Esophagus muscularis mucosa (tissue), 4 donors: ENCODE measurements around the gene MANSC1. TPM values are rescaled to one million over a fixed set of nuclear protein-coding genes. Genes with fewer than 3 reads are reported as not detected.

Source experiments
- DNase-seq: peaks from one replicate; pipeline ENCODE4 v3.0.0-alpha.2; 2017; ENCODE audit errors: extremely low spot score
- H3K27ac ChIP-seq, 4 donors: fragments of 200-600 bp; sonication (generic); replicated peaks in 1 of 4; 1 replicate in 3 of 4; 2 replicates in 1 of 4; pipeline ENCODE4 v1.5.1; 2016 to 2019; ENCODE audit warnings: mild to moderate bottlenecking in 1 of 4
- H3K27me3 ChIP-seq, 4 donors: fragments of 200-600 bp; sonication (generic); one replicate each; pipeline versions ENCODE4 v1.5.1 to v1.6.0; 2016 to 2019
- H3K36me3 ChIP-seq, 4 donors: fragments of 200-600 bp; sonication (generic); one replicate each; pipeline ENCODE4 v1.5.1; 2016 to 2019
- H3K4me1 ChIP-seq, 4 donors: fragments of 200-600 bp; sonication (generic); one replicate each; pipeline ENCODE4 v1.5.1; 2016 to 2019
- H3K4me3 ChIP-seq, 4 donors: fragments of 200-600 bp; sonication (generic); 1 replicate in 2 of 4; 2 replicates in 2 of 4; pipeline ENCODE4 v1.5.1; 2016 to 2019; ENCODE audit warnings: mild to moderate bottlenecking in 4 of 4, moderate library complexity in 1 of 4
- H3K9me3 ChIP-seq, 4 donors: fragments of 200-600 bp; sonication (generic); 1 replicate in 3 of 4; 2 replicates in 1 of 4; pipeline ENCODE4 v1.5.1; 2016 to 2019
- EP300 ChIP-seq: sonication (generic); formaldehyde crosslinking; IDR thresholded peaks from one replicate; pipeline ENCODE4 v1.6.1; 2017; ENCODE audit warnings: antibody characterized with exemption
- POLR2A ChIP-seq: fragments of 450-650 bp; IDR thresholded peaks from one replicate; pipeline ENCODE4 v1.6.1; 2017; ENCODE audit warnings: antibody characterized with exemption, moderate library complexity, mild to moderate bottlenecking, low read depth
- POLR2AphosphoS5 ChIP-seq, 2 donors: sonication (generic); formaldehyde crosslinking; IDR thresholded peaks; one replicate each; pipeline ENCODE4 v1.6.1; 2017; ENCODE audit warnings: antibody characterized with exemption in 2 of 2
- WGBS: methylation state at CpG from one replicate; pipeline ENCODE4 v1.1.5; 2018; 5-methylcytosine and 5-hydroxymethylcytosine counted together
- intact Hi-C: fragments of 100-400 bp; cut with DNase I; formaldehyde crosslinking; loops from one replicate; pipeline ENCODE4 v1.15.1; 2023
- total RNA-seq, 4 donors: library from RNA; depleted of rRNA; stranded (reverse); fragments of >200 nt; gene quantifications; one replicate each; pipeline versions ENCODE4 v1.1.0 to v1.2.1, GENCODE V29; 2016
- TF ChIP-seq, protein P1 (sequence below), 3 experiments: fragments of 200-600 bp in 2 of 3; fragments of 450-650 bp in 1 of 3; sonication (generic) in 2 of 3; IDR thresholded peaks; one replicate each; pipeline ENCODE4 v1.5.1; 2017 to 2019; ENCODE audit warnings: antibody characterized with exemption in 3 of 3, mild to moderate bottlenecking in 2 of 3, moderate library complexity in 1 of 3

Gene MANSC1
- total RNA-seq, 4 donors from 2014 or later = 15.9 to 22.9 (median 19.9) TPM

DNA sequence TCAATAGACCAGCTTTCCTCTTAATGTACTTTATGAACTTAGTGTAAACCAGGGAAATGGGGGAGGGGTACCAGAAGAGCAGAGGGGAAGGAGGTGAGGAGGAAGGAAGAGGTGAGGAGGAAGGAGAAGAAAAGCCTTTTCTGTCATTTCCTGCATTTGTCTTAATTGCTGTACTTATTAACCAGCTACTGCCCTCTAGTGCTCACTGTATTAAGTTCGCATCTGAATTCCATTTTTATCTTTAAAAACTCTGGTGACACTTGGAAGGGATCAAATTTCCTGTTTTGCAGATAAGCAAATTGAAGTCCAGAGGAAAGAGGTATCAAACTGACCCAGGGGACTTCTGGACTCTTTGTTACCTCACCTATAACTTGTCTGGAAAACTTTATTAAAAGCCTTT is 22.2 kb downstream of the MANSC1 start:
- peaks cover 9 to 14% (median 11%) of the 10 kb centered on the region in 4 donors for H3K36me3 ChIP-seq
- no peak overlapping the region for H3K27ac ChIP-seq
- TF ChIP-seq, protein P1, sequence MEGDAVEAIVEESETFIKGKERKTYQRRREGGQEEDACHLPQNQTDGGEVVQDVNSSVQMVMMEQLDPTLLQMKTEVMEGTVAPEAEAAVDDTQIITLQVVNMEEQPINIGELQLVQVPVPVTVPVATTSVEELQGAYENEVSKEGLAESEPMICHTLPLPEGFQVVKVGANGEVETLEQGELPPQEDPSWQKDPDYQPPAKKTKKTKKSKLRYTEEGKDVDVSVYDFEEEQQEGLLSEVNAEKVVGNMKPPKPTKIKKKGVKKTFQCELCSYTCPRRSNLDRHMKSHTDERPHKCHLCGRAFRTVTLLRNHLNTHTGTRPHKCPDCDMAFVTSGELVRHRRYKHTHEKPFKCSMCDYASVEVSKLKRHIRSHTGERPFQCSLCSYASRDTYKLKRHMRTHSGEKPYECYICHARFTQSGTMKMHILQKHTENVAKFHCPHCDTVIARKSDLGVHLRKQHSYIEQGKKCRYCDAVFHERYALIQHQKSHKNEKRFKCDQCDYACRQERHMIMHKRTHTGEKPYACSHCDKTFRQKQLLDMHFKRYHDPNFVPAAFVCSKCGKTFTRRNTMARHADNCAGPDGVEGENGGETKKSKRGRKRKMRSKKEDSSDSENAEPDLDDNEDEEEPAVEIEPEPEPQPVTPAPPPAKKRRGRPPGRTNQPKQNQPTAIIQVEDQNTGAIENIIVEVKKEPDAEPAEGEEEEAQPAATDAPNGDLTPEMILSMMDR (IDR thresholded peaks at IDR 0.05) = peak; percentile 58 to 70 (median 59)
- no peak for TF ChIP-seq EP300
- no peak overlapping the region for H3K4me3 ChIP-seq
- intact Hi-C loops = loop anchor here (5.0 kb wide), 2 partner anchors 61 to 246 kb away; partner anchors contain the start of gene LRP6
- H3K4me1 ChIP-seq = peaks cover 0 to 5% (median 2%) of the 10 kb centered on the region in 4 donors
- H3K9me3 ChIP-seq = no peaks in the 10 kb centered on the region
- no peaks in the 10 kb centered on the region for H3K27me3 ChIP-seq
- 9% methylated on average over 1 of the region's 1 CpG for WGBS
- no peak for DNase-seq

GRCh38 chr12:12326262-12326661 is 23.8 kb downstream of the MANSC1 start:
- H3K4me3 ChIP-seq = no peak overlapping the region
- H3K27me3 ChIP-seq = no peaks in the 10 kb centered on the region
- TF ChIP-seq EP300 (no peak), POLR2AphosphoS5 (IDR thresholded peaks at IDR 0.05) (no peak), POLR2A (no peak)
- TF ChIP-seq, protein P1 (IDR thresholded peaks at IDR 0.05) = no peak
- peaks cover 0 to 5% (median 2%) of the 10 kb centered on the region in 4 donors for H3K4me1 ChIP-seq
- H3K36me3 ChIP-seq = peaks cover 9 to 14% (median 11%) of the 10 kb centered on the region in 4 donors
- intact Hi-C loops = loop anchor here (5.0 kb wide), 2 partner anchors 59 to 244 kb away; partner anchors contain the start of gene LRP6
- WGBS = 91% methylated on average over 3 of the region's 3 CpGs
- no peak overlapping the region for H3K27ac ChIP-seq
- DNase-seq = no peak
- no peaks in the 10 kb centered on the region for H3K9me3 ChIP-seq

DNA sequence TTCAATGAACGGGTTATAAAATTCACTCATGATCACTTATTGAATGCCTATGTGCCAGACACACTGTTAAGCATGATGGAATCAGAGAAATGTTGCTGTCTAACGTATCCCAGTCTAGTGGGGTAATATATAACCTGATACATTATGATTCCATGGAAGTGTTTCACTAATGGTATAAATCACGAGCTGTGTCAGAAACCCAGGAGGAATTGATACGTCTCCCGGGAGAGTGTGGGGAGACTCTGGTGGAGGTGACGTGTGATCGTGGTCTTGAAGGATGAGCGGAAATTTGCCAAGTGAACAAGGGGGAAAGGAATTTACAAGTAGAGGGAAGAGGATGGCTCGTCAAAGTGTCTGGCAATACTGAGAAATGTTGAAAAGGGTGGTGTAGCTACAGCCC is 26.5 kb downstream of the MANSC1 start:
- intact Hi-C loops = no loop called here
- Histone ChIP-seq H3K27me3 (no peaks in the 10 kb centered on the region), H3K36me3 (no peaks in the 10 kb centered on the region), H3K4me1 (peaks cover 0 to 14% (median 5%) of the 10 kb centered on the region in 4 donors), H3K27ac (no peak overlapping the region), H3K4me3 (no peak overlapping the region), H3K9me3 (no peaks in the 10 kb centered on the region)
- no peak for TF ChIP-seq POLR2AphosphoS5 (IDR thresholded peaks at IDR 0.05)
- no peak for TF ChIP-seq POLR2A
- TF ChIP-seq EP300 = no peak
- TF ChIP-seq, protein P1 (IDR thresholded peaks at IDR 0.05) = no peak
- 80% methylated on average over 9 of the region's 9 CpGs for WGBS
- no peak for DNase-seq

GRCh38 chr12:12323118-12323517 is 26.9 kb downstream of the MANSC1 start:
- intact Hi-C loops = no loop called here
- H3K27me3 ChIP-seq = no peaks in the 10 kb centered on the region
- H3K9me3 ChIP-seq = no peaks in the 10 kb centered on the region
- H3K4me1 ChIP-seq = peaks cover 0 to 14% (median 5%) of the 10 kb centered on the region in 4 donors
- no peak overlapping the region for H3K27ac ChIP-seq
- no peak overlapping the region for H3K4me3 ChIP-seq
- no peak for TF ChIP-seq POLR2AphosphoS5 (IDR thresholded peaks at IDR 0.05)
- TF ChIP-seq, protein P1 (IDR thresholded peaks at IDR 0.05) = no peak
- no peak for TF ChIP-seq POLR2A
- no peak for TF ChIP-seq EP300
- no peaks in the 10 kb centered on the region for H3K36me3 ChIP-seq
- DNase-seq = no peak
- WGBS = 78% methylated on average over 4 of the region's 4 CpGs
